MG63 (cell line): Measurements from ENCODE around the gene RNF187. TPM values are rescaled to one million over a fixed set of nuclear protein-coding genes. Genes with fewer than 3 reads are reported as not detected.
"Not testable (repeated sequence)": the region's sequence is repeated elsewhere in the genome, so short reads cannot be mapped to it uniquely, and the experiment has no call there.

Source experiments
- DNase-seq: peaks from one replicate; pipeline ENCODE4 v3.0.0-alpha.2; 2020
- H3K27me3 ChIP-seq: fragments of 250-450 bp; sonication (Bioruptor Pico); 2 replicates; pipeline ENCODE4 v1.5.1; 2020; ENCODE audit warnings: mild to moderate bottlenecking, moderate library complexity
- H3K36me3 ChIP-seq: fragments of 250-450 bp; sonication (Bioruptor Pico); 2 replicates; pipeline ENCODE4 v1.5.1; 2020; ENCODE audit warnings: mild to moderate bottlenecking, moderate library complexity
- H3K4me3 ChIP-seq: fragments of 250-450 bp; sonication (Bioruptor Pico); 2 replicates; pipeline ENCODE4 v1.5.1; 2020; ENCODE audit warnings: mild to moderate bottlenecking, moderate library complexity
- H3K9me3 ChIP-seq: fragments of 250-450 bp; sonication (Bioruptor Pico); 2 replicates; pipeline ENCODE4 v1.5.1; 2020; ENCODE audit warnings: mild to moderate bottlenecking, moderate library complexity
- total RNA-seq: library from RNA; depleted of rRNA; stranded (reverse); fragments of >200 nt; shearing (Covaris generic); gene quantifications from 2 replicates; pipeline ENCODE4 v1.2.3, GENCODE V29; 2014; ENCODE audit warnings: low replicate concordance

Gene RNF187
- total RNA-seq, 1 experiment from 2014 or later: 133 TPM

DNA sequence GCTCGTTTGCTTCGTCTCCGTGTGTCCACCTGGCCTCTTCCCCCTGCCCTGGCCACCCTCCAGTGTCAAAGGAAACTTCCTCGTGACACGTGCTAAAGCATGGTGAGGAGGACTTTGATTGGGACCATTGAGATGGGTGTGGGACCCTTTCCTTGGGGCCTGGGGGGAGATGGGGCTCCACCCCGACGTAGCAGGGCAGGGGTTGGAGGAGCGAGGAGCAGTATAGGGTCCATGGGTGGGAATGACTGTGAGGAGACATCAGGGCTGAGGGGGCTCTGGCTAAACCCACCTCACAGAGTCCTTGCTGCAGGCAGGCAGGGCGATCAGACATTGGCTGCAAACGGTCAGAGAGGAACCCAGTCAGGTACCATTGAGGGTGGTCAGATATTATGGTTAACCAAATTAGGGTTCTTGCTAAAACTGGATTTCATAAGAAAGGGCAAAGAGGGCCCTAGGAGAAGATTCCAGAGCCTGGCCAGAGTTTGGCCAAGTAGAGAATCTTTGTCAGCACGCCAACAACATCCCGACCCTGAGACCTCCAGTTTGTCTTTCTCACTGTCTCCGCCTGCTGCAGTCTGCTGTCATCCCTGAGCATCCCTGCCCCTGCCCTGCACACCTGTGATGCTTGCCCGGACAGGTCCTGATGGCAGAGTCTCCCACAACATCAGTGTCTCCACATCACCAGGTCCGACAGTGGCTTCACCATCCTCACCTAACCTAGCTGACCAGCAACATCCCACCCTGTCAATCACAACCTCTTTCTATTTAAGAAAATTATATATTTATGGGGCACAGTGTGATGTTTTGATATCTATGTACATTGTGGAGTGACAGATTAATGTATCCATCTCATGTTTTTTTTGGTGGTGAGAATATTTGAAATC is 8.0 kb downstream of the RNF187 start:
- Histone ChIP-seq H3K4me3 (no peak overlapping the region), H3K9me3 (no peaks in the 10 kb centered on the region), H3K36me3 (peaks cover 60% of the 10 kb centered on the region), H3K27me3 (no peaks in the 10 kb centered on the region)
- no peak for DNase-seq

- DNase-seq: no peak
- no peak overlapping the region for H3K4me3 ChIP-seq
Measured at GRCh38 chr1:228496084-228496483, 8.9 kb downstream of the RNF187 start.

DNA sequence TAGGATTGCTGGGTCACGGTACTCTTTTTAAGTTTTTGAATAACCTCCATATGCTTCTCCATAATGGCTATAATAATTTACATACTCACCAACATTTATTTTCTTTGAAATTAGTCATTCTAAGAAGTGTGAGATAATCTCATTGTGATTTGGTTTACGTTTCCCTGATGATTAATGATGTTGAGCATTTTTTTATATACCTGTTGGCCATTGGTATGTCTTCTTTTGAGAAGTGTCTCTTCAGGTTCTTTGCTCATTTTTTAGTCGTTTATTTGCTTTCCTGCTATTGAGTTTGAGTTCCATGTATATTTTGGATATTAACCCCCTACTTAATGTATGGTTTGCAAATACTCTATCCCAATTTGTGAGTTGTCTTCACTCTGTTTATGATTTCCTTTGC is 9.3 kb downstream of the RNF187 start:
- H3K9me3 ChIP-seq: no peaks in the 10 kb centered on the region
- no peak for DNase-seq
- peaks cover 50% of the 10 kb centered on the region for H3K36me3 ChIP-seq
- H3K27me3 ChIP-seq: no peaks in the 10 kb centered on the region
- no peak overlapping the region for H3K4me3 ChIP-seq

More at GRCh38 chr1:228496084-228496483, 8.9 kb downstream of the RNF187 start:
- H3K9me3 ChIP-seq: no peaks in the 10 kb centered on the region
- H3K27me3 ChIP-seq: no peaks in the 10 kb centered on the region
- peaks cover 51% of the 10 kb centered on the region for H3K36me3 ChIP-seq

GRCh38 chr1:228497206-228497605 is 10.0 kb downstream of the RNF187 start:
- Histone ChIP-seq H3K27me3 (no peaks in the 10 kb centered on the region), H3K36me3 (peaks cover 45% of the 10 kb centered on the region), H3K9me3 (no peaks in the 10 kb centered on the region), H3K4me3 (no peak overlapping the region)
- DNase-seq: no peak

DNA sequence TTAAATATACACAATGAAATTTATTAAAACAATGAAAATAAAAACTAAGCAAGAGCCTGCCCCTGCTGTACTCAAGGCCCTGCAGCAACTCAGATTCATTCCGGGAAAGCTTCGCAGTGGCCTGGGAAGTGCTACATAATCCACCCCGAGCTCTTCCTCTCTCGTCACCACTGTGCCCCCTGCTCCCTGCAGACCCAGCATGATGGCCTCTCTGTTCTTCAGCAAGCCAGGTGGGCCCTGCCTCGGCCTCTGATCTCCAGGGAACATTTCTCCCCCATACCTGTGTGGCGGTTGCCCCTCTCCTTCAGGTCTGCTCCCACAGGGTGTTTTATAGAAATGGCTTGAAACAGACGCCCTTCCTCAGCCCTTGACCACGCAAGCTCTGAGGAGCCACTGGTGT is 10.6 kb downstream of the RNF187 start:
- H3K27me3 ChIP-seq: no peaks in the 10 kb centered on the region
- no peak overlapping the region for H3K4me3 ChIP-seq

GRCh38 chr1:228500143-228500734 is 13.1 kb downstream of the RNF187 start:
- DNase-seq: no peak
- Histone ChIP-seq H3K9me3 (no peaks in the 10 kb centered on the region), H3K4me3 (no peak overlapping the region), H3K27me3 (no peaks in the 10 kb centered on the region), H3K36me3 (peaks cover 21% of the 10 kb centered on the region)

More for the DNA sequence above, 10.6 kb downstream of the RNF187 start:
- Histone ChIP-seq H3K36me3 (peaks cover 43% of the 10 kb centered on the region), H3K9me3 (no peaks in the 10 kb centered on the region)
- DNase-seq: no peak

DNA sequence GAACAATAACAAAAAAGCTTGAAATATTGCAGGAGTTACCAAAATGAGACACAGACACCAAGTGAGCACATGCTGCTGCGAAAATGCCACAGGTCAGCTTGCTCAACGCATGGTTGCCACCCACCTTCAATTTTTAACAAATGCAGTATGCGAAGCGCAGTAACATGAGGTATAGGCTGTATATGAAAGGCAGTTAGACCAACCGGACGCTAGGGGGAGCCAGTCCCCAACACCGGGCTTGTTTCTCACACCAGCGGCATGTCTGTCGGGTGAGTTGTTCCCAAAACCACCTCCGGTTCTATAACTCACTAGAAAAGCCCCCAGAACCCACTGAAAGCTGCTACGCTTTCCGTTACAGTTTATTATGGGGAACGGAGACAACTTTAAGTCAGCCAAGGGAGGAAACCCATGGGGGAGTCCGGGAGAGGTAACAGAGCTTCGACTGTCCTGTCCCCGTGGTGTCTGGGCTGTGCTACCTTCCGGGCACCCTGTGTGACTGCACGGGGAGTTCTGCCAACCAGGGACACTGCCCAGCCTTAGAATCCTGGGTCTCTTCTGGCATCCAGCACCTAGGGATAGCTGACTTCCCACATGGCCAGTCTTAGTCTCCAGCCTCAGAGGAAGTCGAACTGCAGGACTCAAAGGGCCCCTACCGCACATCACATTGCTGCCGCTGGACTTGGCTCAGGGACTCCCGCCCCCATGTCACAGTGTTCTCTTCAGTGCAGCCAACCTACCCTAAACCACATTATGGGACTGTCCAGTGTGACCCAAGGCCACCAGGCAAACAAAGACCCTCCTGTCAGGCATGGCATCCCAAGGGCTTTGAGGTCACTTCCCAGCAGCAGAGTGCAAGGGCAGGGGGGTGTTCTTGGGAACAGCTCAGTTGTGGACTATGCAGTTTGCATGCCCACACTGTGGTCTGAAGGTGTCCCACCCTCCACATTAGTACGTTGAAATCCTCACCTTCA is 14.0 kb downstream of the RNF187 start:
- Histone ChIP-seq H3K27me3 (no peaks in the 10 kb centered on the region), H3K9me3 (no peaks in the 10 kb centered on the region), H3K36me3 (peaks cover 12% of the 10 kb centered on the region), H3K4me3 (no peak overlapping the region; the same call in 1 of the 2 replicates)
- peak; percentile 74 for DNase-seq

GRCh38 chr1:228502522-228502921 is 15.3 kb downstream of the RNF187 start:
- DNase-seq: no peak
- no peaks in the 10 kb centered on the region for H3K27me3 ChIP-seq
- H3K36me3 ChIP-seq: 0 out of 2 replicates have a peak, but pooled peaks cover under 1% of the 10 kb centered on the region
- no peaks in the 10 kb centered on the region; the same call in 1 of the 2 replicates for H3K9me3 ChIP-seq
- no peak overlapping the region for H3K4me3 ChIP-seq

- not testable (repeated sequence) for H3K4me3 ChIP-seq, H3K9me3 ChIP-seq, H3K27me3 ChIP-seq, DNase-seq, H3K36me3 ChIP-seq
Measured at GRCh38 chr1:228505944-228506343, 18.8 kb downstream of the RNF187 start.

DNA sequence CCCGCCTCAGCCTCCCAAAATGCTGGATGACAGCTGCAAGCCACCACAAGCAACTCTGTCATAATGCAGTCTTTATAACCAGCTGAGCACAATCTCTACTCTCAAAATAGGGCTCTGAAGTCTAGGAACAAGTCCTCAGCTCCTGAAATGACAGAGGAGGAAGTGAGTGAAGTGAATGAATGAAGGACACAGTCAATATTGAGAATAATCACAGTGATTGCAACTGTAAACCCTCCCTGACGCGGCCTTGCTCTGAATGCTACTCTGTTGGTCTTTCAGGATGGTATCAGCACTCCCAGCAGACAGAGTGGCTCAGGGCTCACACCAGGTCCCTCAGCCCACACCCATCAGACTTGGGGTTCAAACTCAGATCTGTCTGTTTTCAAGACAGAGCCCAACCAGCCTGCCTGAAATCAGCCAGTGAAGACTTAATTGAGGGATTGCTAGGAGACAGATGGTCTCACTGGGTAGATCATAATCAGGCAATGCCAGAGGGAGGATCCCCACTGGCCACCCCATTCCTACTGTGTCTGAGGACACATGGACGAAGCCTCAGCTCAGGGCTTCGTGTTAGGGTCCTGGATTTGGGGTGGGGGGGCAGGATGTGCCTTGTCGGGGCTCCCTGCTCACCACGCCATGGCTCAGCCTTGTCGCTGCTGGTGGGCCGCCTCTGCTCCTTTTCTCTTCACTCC is 20.9 kb downstream of the RNF187 start:
- no peaks in the 10 kb centered on the region; the same call in 1 of the 2 replicates for H3K9me3 ChIP-seq
- no peak overlapping the region for H3K4me3 ChIP-seq
- no peak for DNase-seq
- H3K27me3 ChIP-seq: peaks cover 9% of the 10 kb centered on the region
- no peaks in the 10 kb centered on the region for H3K36me3 ChIP-seq

- Histone ChIP-seq H3K4me3 (no peak overlapping the region), H3K36me3 (no peaks in the 10 kb centered on the region), H3K27me3 (peaks cover 9% of the 10 kb centered on the region), H3K9me3 (no peaks in the 10 kb centered on the region; the same call in 1 of the 2 replicates)
- DNase-seq: no peak
Measured at GRCh38 chr1:228508840-228509415, 21.7 kb downstream of the RNF187 start.

DNA sequence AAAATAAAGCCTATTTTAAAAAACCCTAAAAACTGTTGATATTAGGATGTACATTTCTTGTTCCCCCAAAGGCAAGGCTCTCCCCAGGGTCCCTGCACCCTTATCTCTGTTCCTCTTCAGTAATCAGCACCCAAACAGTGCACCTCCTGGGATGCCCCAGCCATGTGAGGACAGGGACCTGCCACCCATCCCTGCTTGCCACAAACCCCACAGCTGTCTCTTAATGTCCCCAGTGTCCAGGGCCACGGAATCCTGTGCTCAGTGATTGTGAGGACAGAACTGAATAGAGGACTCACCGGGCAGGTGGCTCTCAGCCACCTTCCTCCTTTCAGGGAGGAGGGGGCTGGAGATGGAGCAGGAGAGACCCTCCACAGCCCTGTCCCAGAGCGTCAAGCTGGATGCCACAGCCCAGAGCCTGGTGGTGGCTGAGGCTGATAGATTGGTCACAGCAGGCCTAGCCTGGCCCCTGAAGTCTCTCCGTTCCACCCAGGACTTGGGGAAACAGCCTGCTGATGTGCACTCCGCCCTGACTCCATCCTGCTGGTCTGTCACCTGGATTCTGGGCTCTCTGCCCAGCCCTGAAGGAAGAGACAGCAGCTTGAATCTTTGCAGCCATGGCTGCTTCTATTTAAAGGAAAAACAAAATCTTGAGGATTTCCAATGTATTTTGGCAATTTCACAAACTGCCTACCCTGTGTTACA is 23.1 kb downstream of the RNF187 start:
- Histone ChIP-seq H3K27me3 (peaks cover 9% of the 10 kb centered on the region), H3K4me3 (no peak overlapping the region), H3K9me3 (no peaks in the 10 kb centered on the region; the same call in 1 of the 2 replicates), H3K36me3 (no peaks in the 10 kb centered on the region)
- no peak for DNase-seq

- Histone ChIP-seq H3K4me3 (no peak overlapping the region), H3K9me3 (no peaks in the 10 kb centered on the region; the same call in 1 of the 2 replicates), H3K36me3 (no peaks in the 10 kb centered on the region), H3K27me3 (peaks cover 12% of the 10 kb centered on the region)
- DNase-seq: no peak
Measured at GRCh38 chr1:228510803-228511413, 23.7 kb downstream of the RNF187 start.

DNA sequence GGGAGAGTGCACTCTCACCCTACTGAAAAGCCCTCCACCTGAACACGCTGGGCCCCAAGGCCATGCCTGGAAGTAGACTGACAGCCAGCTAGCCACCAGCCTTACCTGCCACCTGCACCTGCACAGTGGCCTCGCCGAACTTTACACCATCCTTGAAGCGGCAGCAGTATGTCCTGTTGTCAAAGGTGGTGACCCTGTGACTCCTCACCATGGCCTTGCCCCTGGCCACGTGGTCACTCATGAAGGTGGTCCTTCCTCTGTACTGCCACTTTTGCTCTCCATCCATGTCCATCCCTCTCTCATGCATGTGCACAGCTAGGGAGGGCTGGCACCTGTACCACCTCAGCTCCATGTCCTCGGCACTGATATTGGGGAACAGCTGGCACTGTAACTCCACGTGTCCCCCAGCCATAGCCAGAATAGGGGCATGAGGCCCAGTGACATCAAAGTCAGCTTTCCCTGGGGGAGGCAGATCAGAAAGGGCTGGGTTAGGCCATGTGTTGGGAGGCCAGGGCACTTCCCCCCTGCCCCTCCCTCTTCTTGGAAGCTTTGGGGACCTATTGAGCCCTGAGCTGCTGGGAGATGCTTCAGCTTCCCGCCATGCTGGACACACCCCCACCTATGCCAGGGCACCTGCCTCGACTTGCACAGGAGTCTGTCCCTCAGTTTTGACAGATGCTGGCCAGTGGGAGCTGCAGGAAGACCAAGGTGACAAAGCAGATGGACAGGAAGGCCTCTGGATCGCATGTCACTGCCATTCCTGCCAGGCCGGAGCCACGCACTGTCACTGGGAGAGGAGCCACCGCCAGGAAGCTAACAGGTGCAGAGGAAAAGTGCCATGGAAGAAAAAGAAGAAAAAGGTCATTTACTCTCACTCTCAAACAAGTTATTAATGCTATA is 24.6 kb downstream of the RNF187 start:
- no peak for DNase-seq
- H3K27me3 ChIP-seq: peaks cover 21% of the 10 kb centered on the region

More for the DNA sequence above, 24.6 kb downstream of the RNF187 start:
- H3K9me3 ChIP-seq: no peaks in the 10 kb centered on the region; the same call in 1 of the 2 replicates
- H3K4me3 ChIP-seq: no peak overlapping the region
- no peaks in the 10 kb centered on the region for H3K36me3 ChIP-seq
